Endothelial cell (in vitro differentiated cells): Measurements from ENCODE around the gene BRF1. TPM values are rescaled to one million over a fixed set of nuclear protein-coding genes. Genes with fewer than 3 reads are reported as not detected.

Experiments
- DNase-seq: peaks from one replicate; pipeline ENCODE4 v3.0.0; 2021; ENCODE audit warnings: low spot score
- H3K27ac Mint-ChIP-seq: one replicate; pipeline ENCODE4 v1.8.0; 2021; ENCODE audit warnings: mixed read lengths, inconsistent platforms; ENCODE audit not compliant: unreplicated experiment
- H3K27me3 Mint-ChIP-seq: one replicate; pipeline ENCODE4 v1.8.0; 2021; ENCODE audit warnings: mild to moderate bottlenecking, moderate library complexity, mixed read lengths, inconsistent platforms; ENCODE audit not compliant: unreplicated experiment
- H3K36me3 Mint-ChIP-seq: one replicate; pipeline ENCODE4 v1.8.0; 2021; ENCODE audit warnings: mild to moderate bottlenecking, low read depth, mixed read lengths, inconsistent platforms; ENCODE audit not compliant: unreplicated experiment
- H3K4me1 Mint-ChIP-seq: one replicate; pipeline ENCODE4 v1.8.0; 2021; ENCODE audit warnings: mild to moderate bottlenecking, mixed read lengths, inconsistent platforms; ENCODE audit not compliant: unreplicated experiment
- H3K4me3 Mint-ChIP-seq: one replicate; pipeline ENCODE4 v1.8.0; 2021; ENCODE audit warnings: mild to moderate bottlenecking, mixed read lengths, inconsistent platforms; ENCODE audit not compliant: unreplicated experiment
- H3K9me3 Mint-ChIP-seq: one replicate; pipeline ENCODE4 v1.8.0; 2021; ENCODE audit warnings: mixed read lengths, inconsistent platforms; ENCODE audit not compliant: unreplicated experiment
- CTCF ChIP-seq: fragments of 200-600 bp; sonication (generic); IDR thresholded peaks from one replicate; pipeline ENCODE4 v1.5.0; 2021; ENCODE audit warnings: antibody characterized with exemption; ENCODE audit not compliant: unreplicated experiment
- total RNA-seq: library from RNA; stranded (reverse); fragmentation: NEBNext Ultra II Directional; extraction: Animal tissue kit (Norgen Biotek cat#: 25700); gene quantifications from one replicate; pipeline ENCODE4 v1.2.1, GENCODE V29; 2021; ENCODE audit not compliant: unreplicated experiment

BRF1 gene
- total RNA-seq, 1 donor from 2014 or later: 40.9 TPM

GRCh38 chr14:105268736-105269354 is 32.0 kb downstream of the BRF1 start:
- Mint-ChIP-seq H3K27ac (no peak overlapping the region), H3K4me1 (no peaks in the 10 kb centered on the region)

DNA sequence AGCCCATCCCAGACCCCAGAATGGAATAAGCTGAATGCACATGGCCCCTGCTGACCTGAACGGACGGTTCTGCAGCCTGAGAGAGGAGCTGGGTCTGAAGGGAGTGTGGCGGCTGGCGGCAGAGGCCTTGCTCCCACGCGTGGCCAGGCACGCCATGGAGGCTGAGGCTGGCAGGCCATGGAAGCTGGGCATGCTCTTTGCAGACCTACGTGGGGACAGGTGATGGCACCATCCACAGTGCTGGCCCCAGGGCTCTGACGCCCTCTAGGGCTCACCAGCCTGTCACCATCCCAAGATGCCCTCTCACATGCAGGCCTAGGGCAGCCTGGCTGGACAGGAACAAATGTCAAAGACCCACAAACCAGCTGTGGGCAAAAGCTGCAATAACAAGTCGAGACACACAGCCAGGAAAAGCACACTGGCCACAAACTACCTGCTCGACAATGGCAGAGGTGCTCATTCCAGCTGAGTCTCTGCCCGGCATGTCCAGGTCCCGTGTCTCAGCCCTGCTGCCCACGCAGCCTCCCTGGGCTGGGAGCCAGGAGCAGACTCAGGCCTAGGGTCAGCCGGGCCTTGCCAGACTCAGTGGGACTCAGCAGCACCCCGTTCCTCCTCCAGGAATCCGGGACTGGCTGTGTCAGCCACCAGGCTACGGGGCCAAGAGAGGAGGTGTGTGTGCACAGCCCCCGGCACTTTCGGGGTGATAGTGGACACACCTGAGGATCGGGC is 32.8 kb downstream of the BRF1 start:
- TF ChIP-seq CTCF: no peak

More at GRCh38 chr14:105268736-105269354, 32.0 kb downstream of the BRF1 start:
- Mint-ChIP-seq H3K27me3 (peaks cover 8% of the 10 kb centered on the region), H3K9me3 (no peaks in the 10 kb centered on the region), H3K4me3 (no peak overlapping the region), H3K36me3 (peaks cover 19% of the 10 kb centered on the region)
- no peak for DNase-seq
- TF ChIP-seq CTCF: no peak

GRCh38 chr14:105261781-105262180 is 39.0 kb downstream of the BRF1 start:
- Mint-ChIP-seq H3K27ac (no peak overlapping the region), H3K27me3 (no peaks in the 10 kb centered on the region), H3K4me3 (no peak overlapping the region), H3K36me3 (peaks cover 7% of the 10 kb centered on the region), H3K9me3 (no peaks in the 10 kb centered on the region), H3K4me1 (no peaks in the 10 kb centered on the region)
- TF ChIP-seq CTCF: no peak
- DNase-seq: no peak

More for the DNA sequence above, 32.8 kb downstream of the BRF1 start:
- Mint-ChIP-seq H3K27me3 (peaks cover 8% of the 10 kb centered on the region), H3K4me1 (no peaks in the 10 kb centered on the region), H3K36me3 (peaks cover 19% of the 10 kb centered on the region), H3K4me3 (no peak overlapping the region), H3K27ac (no peak overlapping the region), H3K9me3 (no peaks in the 10 kb centered on the region)
- no peak for DNase-seq

DNA sequence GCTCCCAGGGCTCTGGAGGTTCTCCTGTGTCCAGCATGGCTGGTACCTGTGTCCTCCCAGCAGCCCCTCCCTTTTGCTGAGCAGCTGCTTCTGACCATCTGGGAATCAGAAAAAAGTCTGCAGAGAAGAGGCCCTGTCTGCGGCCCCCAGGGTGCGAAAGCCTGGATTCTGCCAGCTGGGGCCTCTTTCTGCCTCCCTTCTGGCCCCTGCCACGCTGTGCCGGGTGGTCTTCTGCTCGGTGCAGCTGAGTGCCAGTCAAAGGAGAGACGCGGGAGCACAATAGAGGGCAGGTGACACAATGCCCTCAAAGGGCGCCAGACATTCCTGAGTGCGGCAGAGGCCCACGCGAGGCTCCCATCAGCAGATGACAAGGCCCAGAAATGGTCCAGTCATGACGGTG is 39.8 kb downstream of the BRF1 start:
- no peak for TF ChIP-seq CTCF
- Mint-ChIP-seq H3K36me3 (no peaks in the 10 kb centered on the region), H3K27ac (no peak overlapping the region), H3K27me3 (no peaks in the 10 kb centered on the region), H3K9me3 (no peaks in the 10 kb centered on the region), H3K4me3 (no peak overlapping the region), H3K4me1 (no peaks in the 10 kb centered on the region)
- no peak for DNase-seq

- no peak for DNase-seq
- TF ChIP-seq CTCF: no peak
- Mint-ChIP-seq H3K4me1 (no peaks in the 10 kb centered on the region), H3K36me3 (peaks cover 4% of the 10 kb centered on the region), H3K9me3 (no peaks in the 10 kb centered on the region), H3K27ac (no peak overlapping the region), H3K4me3 (no peak overlapping the region), H3K27me3 (no peaks in the 10 kb centered on the region)
Observed at GRCh38 chr14:105258846-105259245, 42.0 kb downstream of the BRF1 start.
